ENCODE data around the gene HNRNPM. TPM values are rescaled to one million over a fixed set of nuclear protein-coding genes. Genes with fewer than 3 reads are reported as not detected.

The HNRNPM gene
- total RNA-seq, 1 experiment from 2014 or later = 468 TPM

DNA sequence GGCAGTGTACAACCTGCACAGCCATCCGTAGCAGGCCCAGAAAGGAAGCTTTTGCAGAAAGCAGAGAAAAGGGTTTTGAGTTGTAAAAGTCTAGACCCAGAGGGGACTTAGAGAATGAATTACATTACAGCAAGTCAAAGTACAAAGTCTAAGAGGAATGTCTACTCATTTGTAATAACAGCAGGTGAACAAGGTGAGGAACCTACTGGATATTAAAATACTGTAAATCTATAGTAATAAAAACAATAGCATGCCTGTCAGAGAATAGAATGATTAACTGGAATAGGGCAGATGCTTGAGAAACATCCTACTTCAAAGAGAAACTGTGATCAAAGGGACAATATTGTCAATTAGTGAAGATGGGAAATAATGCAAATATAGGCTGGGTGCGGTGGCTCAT, 87.5 kb downstream of the HNRNPM start:
- Histone ChIP-seq H4K5ac (ENCODE audit: insufficient read length, low read depth, low read length) (no peak overlapping the region), H3K9ac (ENCODE audit: extremely low read depth, insufficient read length, low read length) (no peak overlapping the region), H3K79me2 (ENCODE audit: insufficient read depth, low read length) (no peaks in the 10 kb centered on the region), H3K23ac (ENCODE audit: insufficient read length, low read depth, low read length) (no peak overlapping the region), H3K27ac (ENCODE audit: insufficient read length, low read depth, low read length) (no peak overlapping the region), H2BK12ac (ENCODE audit: insufficient read length, low read depth, low read length) (no peak overlapping the region), H3K27me3 (ENCODE audit: insufficient read depth, low read length) (no peaks in the 10 kb centered on the region), H2BK5ac (ENCODE audit: insufficient read length, low read length) (no peak overlapping the region), H2AK5ac (ENCODE audit: insufficient read length, low read length) (no peak overlapping the region), H3K56ac (ENCODE audit: insufficient read length, low read depth, low read length) (no peak overlapping the region), H3T11ph (ENCODE audit: low read length) (no peak overlapping the region), H3K79me1 (ENCODE audit: insufficient read depth, low read depth, low read length, poor library complexity, severe bottlenecking) (no peaks in the 10 kb centered on the region), H4K91ac (ENCODE audit: insufficient read length, low read depth, low read length) (no peak overlapping the region), H2BK20ac (ENCODE audit: low read depth, low read length, poor library complexity, severe bottlenecking) (no peak overlapping the region), H2AFZ (ENCODE audit: low read length) (no peak overlapping the region), H3K14ac (ENCODE audit: insufficient read depth, low read length) (no peak overlapping the region), H3K4me2 (ENCODE audit: insufficient read depth, insufficient read length, low read length) (no peak overlapping the region), H3K9me3 (ENCODE audit: control insufficient read depth, low read depth, low read length) (no peaks in the 10 kb centered on the region), H3K23me2 (ENCODE audit: insufficient read length, low read depth, low read length, poor library complexity, severe bottlenecking) (no peaks in the 10 kb centered on the region), H3K18ac (ENCODE audit: insufficient read length, low read depth, low read length) (no peak overlapping the region), H2BK120ac (ENCODE audit: low read depth, low read length, poor library complexity, severe bottlenecking) (no peak overlapping the region), H2BK15ac (ENCODE audit: low read depth, low read length) (no peak overlapping the region), H3K4me1 (ENCODE audit: insufficient read depth, low read length) (peaks cover 3% of the 10 kb centered on the region; the same call in 1 of the 2 replicates), H4K8ac (replicated peaks; ENCODE audit: insufficient read length, low read depth, low read length) (no peak overlapping the region), H3K4ac (ENCODE audit: low read depth, low read length) (no peak overlapping the region), H4K20me1 (ENCODE audit: control insufficient read depth, insufficient read depth, insufficient read length) (no peaks in the 10 kb centered on the region)
- Mint-ChIP-seq H3K27me3 (ENCODE audit: low read depth) (peaks cover 2% of the 10 kb centered on the region), H3K4me3 (no peak overlapping the region), H3K4me1 (peaks cover 3 to 18% of the 10 kb centered on the region in 2 experiments; a peak in 3 of 4 replicates), H3K36me3 (ENCODE audit: insufficient read depth in 1 of 3, low read depth in 3 of 3) (peaks cover 0 to 2% (median 0%) of the 10 kb centered on the region in 3 experiments; a peak in 3 of 7 replicates), H3K9me3 (no peaks in the 10 kb centered on the region), H3K27ac (no peak overlapping the region; a peak in 2 of 7 replicates)
- no peak for DNase-seq
- no CpG with 5 or more reads among the region's 2 CpGs for WGBS (ENCODE audit: extremely low coverage, insufficient read length, low lambda C conversion rate)
- TF ChIP-seq, protein P1, sequence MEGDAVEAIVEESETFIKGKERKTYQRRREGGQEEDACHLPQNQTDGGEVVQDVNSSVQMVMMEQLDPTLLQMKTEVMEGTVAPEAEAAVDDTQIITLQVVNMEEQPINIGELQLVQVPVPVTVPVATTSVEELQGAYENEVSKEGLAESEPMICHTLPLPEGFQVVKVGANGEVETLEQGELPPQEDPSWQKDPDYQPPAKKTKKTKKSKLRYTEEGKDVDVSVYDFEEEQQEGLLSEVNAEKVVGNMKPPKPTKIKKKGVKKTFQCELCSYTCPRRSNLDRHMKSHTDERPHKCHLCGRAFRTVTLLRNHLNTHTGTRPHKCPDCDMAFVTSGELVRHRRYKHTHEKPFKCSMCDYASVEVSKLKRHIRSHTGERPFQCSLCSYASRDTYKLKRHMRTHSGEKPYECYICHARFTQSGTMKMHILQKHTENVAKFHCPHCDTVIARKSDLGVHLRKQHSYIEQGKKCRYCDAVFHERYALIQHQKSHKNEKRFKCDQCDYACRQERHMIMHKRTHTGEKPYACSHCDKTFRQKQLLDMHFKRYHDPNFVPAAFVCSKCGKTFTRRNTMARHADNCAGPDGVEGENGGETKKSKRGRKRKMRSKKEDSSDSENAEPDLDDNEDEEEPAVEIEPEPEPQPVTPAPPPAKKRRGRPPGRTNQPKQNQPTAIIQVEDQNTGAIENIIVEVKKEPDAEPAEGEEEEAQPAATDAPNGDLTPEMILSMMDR (conservative IDR thresholded peaks at IDR 0.05) = no peak

Data from H9 (cell line).